Colonic mucosa (tissue), 4 donors: Measurements from ENCODE around the gene TLR10. TPM values are rescaled to one million over a fixed set of nuclear protein-coding genes. Genes with fewer than 3 reads are reported as not detected.

Source experiments
- DNase-seq: peaks from one replicate; pipeline ENCODE4 v3.0.0-alpha.2; 2020
- H3K27ac ChIP-seq: fragments of 200-600 bp; one replicate; pipeline ENCODE4 v1.8.0; 2021
- H3K27me3 ChIP-seq: fragments of 200-600 bp; one replicate; pipeline ENCODE4 v1.8.0; 2021
- H3K36me3 ChIP-seq: fragments of 200-600 bp; one replicate; pipeline ENCODE4 v1.8.0; 2021
- H3K4me1 ChIP-seq: fragments of 200-600 bp; one replicate; pipeline ENCODE4 v1.8.0; 2021; ENCODE audit warnings: mild to moderate bottlenecking
- H3K4me3 ChIP-seq: fragments of 200-600 bp; one replicate; pipeline ENCODE4 v1.8.0; 2021
- H3K9ac ChIP-seq, 2 donors: one replicate each; pipeline ENCODE4 v1.7.0; 2013; ENCODE audit warnings: control low read depth in 2 of 2, low read depth in 2 of 2, low read length in 2 of 2
- H3K9me3 ChIP-seq: fragments of 200-600 bp; one replicate; pipeline ENCODE4 v1.8.0; 2021
- CTCF ChIP-seq: fragments of 200-600 bp; IDR thresholded peaks from one replicate; pipeline ENCODE4 v1.8.0; 2022; ENCODE audit warnings: antibody characterized with exemption, mild to moderate bottlenecking
- intact Hi-C: fragments of 100-400 bp; cut with DNase I; formaldehyde crosslinking; loops from one replicate; pipeline ENCODE4 v1.14.1; 2022
- total RNA-seq, 2 donors: library from RNA; stranded (reverse); fragmentation: NEBNext Ultra II Directional in 1 of 2; extraction: Animal tissue kit (Norgen Biotek cat#: 25700) in 1 of 2; gene quantifications; one replicate each; pipeline ENCODE4 v1.2.1, GENCODE V29; 2021
- donor health status: healthy.
- donor health status: DM: no; HTN: no; CAD: no.
- donor health status: DM: no; HTN: no; CAD: no.

The TLR10 gene
- total RNA-seq, 2 donors from 2014 or later = 0.20 to 0.24 TPM

GRCh38 chr4:38751341-38752010, 31.3 kb downstream of the TLR10 start:
- H3K4me1 ChIP-seq = no peaks in the 10 kb centered on the region
- TF ChIP-seq CTCF = no peak
- no peak overlapping the region for H3K4me3 ChIP-seq
- H3K27me3 ChIP-seq = no peaks in the 10 kb centered on the region
- no peak overlapping the region for H3K9ac ChIP-seq
- no peak overlapping the region for H3K27ac ChIP-seq
- intact Hi-C loops = no loop called here
- no peaks in the 10 kb centered on the region for H3K36me3 ChIP-seq
- no peak for DNase-seq
- H3K9me3 ChIP-seq = no peaks in the 10 kb centered on the region

DNA sequence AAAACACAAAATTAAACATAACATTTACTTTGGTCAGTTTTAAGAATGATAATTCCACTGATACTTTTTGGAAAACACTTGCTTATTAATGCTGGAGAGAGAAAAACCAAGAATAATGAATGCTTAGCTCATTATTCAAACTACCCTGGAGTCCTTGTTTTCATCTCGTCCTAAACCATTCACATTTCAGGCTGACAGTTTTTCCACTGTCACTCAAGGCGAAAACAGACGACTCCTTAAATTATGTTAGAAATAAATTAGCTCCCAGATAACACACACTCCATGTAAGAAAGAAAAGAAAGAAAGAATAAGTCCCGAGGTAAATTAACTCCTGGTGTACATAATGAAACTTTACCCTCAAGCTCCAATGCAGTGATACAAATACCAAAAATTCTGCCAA, 33.5 kb downstream of the TLR10 start:
- H3K9ac ChIP-seq = no peak overlapping the region
- H3K4me3 ChIP-seq = no peak overlapping the region
- no peaks in the 10 kb centered on the region for H3K9me3 ChIP-seq
- H3K36me3 ChIP-seq = no peaks in the 10 kb centered on the region
- TF ChIP-seq CTCF = no peak
- DNase-seq = no peak
- H3K4me1 ChIP-seq = no peaks in the 10 kb centered on the region
- intact Hi-C loops = no loop called here
- H3K27me3 ChIP-seq = no peaks in the 10 kb centered on the region
- H3K27ac ChIP-seq = no peak overlapping the region

GRCh38 chr4:38747629-38748028, 35.2 kb downstream of the TLR10 start:
- H3K4me1 ChIP-seq = no peaks in the 10 kb centered on the region
- no peaks in the 10 kb centered on the region for H3K36me3 ChIP-seq
- H3K4me3 ChIP-seq = no peak overlapping the region
- intact Hi-C loops = no loop called here
- H3K27me3 ChIP-seq = no peaks in the 10 kb centered on the region
- TF ChIP-seq CTCF = no peak
- no peak overlapping the region for H3K9ac ChIP-seq
- DNase-seq = no peak
- H3K9me3 ChIP-seq = no peaks in the 10 kb centered on the region
- no peak overlapping the region for H3K27ac ChIP-seq

- Histone ChIP-seq H3K4me1 (no peaks in the 10 kb centered on the region), H3K27ac (no peak overlapping the region), H3K4me3 (no peak overlapping the region), H3K27me3 (no peaks in the 10 kb centered on the region), H3K36me3 (no peaks in the 10 kb centered on the region), H3K9ac (no peak overlapping the region), H3K9me3 (no peaks in the 10 kb centered on the region)
- no peak for TF ChIP-seq CTCF
- intact Hi-C loops = no loop called here
- DNase-seq = no peak
These were observed 36.9 kb downstream of the TLR10 start for GRCh38 chr4:38745881-38746280.

DNA sequence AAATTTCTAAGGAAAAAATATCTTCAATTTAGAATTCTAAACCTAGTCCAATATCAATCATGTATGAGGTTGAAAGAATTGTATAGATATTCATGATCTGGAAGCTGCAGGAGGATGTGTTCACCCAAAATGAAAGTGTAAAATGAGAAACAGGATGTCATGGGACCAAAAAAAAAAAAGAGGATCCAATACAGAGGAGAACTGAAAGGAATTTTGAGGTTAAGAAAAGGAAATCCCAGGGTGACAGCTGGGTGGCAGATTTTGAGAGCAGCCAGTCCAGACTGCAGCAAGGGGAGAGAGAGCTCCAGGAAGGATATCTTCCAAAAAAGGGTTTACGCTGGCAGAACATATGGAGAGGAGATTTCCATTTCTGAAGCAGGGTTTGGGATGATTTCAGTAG, 38.9 kb downstream of the TLR10 start:
- Histone ChIP-seq H3K9ac (no peak overlapping the region), H3K27ac (no peak overlapping the region), H3K4me1 (no peaks in the 10 kb centered on the region), H3K9me3 (no peaks in the 10 kb centered on the region), H3K27me3 (no peaks in the 10 kb centered on the region), H3K36me3 (no peaks in the 10 kb centered on the region), H3K4me3 (no peak overlapping the region)
- DNase-seq = no peak
- intact Hi-C loops = no loop called here
- no peak for TF ChIP-seq CTCF
